SJCRH30 (cell line): ENCODE data around the gene ACAN. TPM values are rescaled to one million over a fixed set of nuclear protein-coding genes. Genes with fewer than 3 reads are reported as not detected.

Source experiments
- DNase-seq, 2 experiments: peaks; one replicate each; pipeline ENCODE4 v3.0.0-alpha.2; 2015 to 2020
- H3K27ac ChIP-seq: fragments of 250-450 bp; sonication (Bioruptor Pico); 2 replicates; pipeline ENCODE4 v1.5.1; 2020; ENCODE audit warnings: mild to moderate bottlenecking, moderate library complexity
- H3K27me3 ChIP-seq: fragments of 250-450 bp; sonication (Bioruptor Pico); 2 replicates; pipeline ENCODE4 v1.5.1; 2020; ENCODE audit warnings: mild to moderate bottlenecking, moderate library complexity
- H3K36me3 ChIP-seq: fragments of 250-450 bp; sonication (Bioruptor Pico); 2 replicates; pipeline ENCODE4 v1.5.1; 2020; ENCODE audit warnings: mild to moderate bottlenecking, moderate library complexity
- H3K4me1 ChIP-seq: fragments of 250-450 bp; sonication (Bioruptor Pico); 2 replicates; pipeline ENCODE4 v1.5.1; 2020; ENCODE audit warnings: mild to moderate bottlenecking, moderate library complexity
- H3K4me3 ChIP-seq: fragments of 250-450 bp; sonication (Bioruptor Pico); 2 replicates; pipeline ENCODE4 v1.5.1; 2020; ENCODE audit warnings: mild to moderate bottlenecking, moderate library complexity
- H3K9me3 ChIP-seq: fragments of 250-450 bp; sonication (Bioruptor Pico); replicated peaks from 2 replicates; pipeline ENCODE4 v1.5.1; 2020; ENCODE audit warnings: mild to moderate bottlenecking, moderate library complexity
- total RNA-seq: library from RNA; depleted of rRNA; stranded (reverse); fragments of >200 nt; shearing (Covaris generic); gene quantifications from 2 replicates; pipeline ENCODE4 v1.2.3, GENCODE V29; 2014

Gene ACAN
- total RNA-seq, 1 experiment from 2014 or later, result not detected

DNA sequence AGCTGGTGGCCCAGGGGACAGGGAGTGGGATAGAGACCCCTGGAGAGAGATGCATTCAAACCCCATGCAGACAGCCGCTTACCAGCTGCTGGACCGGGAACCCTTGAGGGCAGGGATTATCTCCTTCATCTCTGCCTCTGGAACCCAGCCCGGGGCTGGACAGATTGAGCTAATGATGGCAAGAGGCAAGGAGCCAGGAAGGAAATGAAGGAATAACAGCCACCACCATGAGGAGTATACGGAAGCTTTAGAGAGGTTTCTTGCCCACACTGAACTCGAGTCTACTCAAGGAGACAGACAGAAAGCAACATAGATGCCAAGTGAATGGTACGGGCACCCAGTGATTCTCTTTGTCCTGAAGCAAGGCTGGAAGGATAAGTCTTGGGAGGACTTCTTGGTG is 68.9 kb downstream of the ACAN start:
- DNase-seq, result no peak
- Histone ChIP-seq H3K4me1 (no peaks in the 10 kb centered on the region), H3K4me3 (no peak overlapping the region), H3K27ac (no peak overlapping the region), H3K27me3 (no peaks in the 10 kb centered on the region; the same call in 1 of the 2 replicates), H3K36me3 (no peaks in the 10 kb centered on the region), H3K9me3 (no peaks in the 10 kb centered on the region)

DNA sequence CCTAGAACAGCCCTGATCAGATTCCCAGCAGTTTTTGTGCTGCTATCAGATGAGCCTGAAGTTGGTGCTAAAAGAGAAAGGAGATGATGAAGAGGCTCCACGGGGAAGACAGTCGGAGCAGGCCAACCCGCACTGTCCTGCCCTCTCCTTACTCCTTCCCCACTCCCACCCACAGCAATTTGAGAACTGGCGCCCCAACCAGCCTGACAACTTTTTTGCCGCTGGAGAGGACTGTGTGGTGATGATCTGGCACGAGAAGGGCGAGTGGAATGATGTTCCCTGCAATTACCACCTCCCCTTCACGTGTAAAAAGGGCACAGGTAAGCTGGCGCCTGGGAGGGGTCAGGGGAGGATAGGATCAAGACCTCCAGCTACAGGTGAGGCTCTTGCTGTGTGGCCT is 69.5 kb downstream of the ACAN start:
- Histone ChIP-seq H3K27me3 (no peaks in the 10 kb centered on the region; the same call in 1 of the 2 replicates), H3K27ac (no peak overlapping the region), H3K36me3 (no peaks in the 10 kb centered on the region), H3K4me1 (no peaks in the 10 kb centered on the region), H3K9me3 (no peaks in the 10 kb centered on the region), H3K4me3 (no peak overlapping the region)
- no peak for DNase-seq

DNA sequence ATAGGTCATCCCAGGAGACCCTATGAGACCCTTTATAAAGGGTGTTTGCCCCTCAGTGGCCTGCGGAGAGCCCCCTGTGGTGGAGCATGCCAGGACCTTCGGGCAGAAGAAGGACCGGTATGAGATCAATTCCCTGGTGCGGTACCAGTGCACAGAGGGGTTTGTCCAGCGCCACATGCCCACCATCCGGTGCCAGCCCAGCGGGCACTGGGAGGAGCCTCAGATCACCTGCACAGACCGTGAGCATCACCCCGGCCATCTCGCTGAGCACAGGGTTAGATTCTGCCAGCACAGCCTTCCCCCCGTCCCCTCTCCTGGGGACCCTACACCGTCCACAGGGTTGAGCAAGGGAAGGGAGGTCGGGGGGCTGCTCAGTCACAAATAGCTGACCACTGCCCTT is 70.5 kb downstream of the ACAN start:
- H3K27ac ChIP-seq, result no peak overlapping the region
- H3K36me3 ChIP-seq, result no peaks in the 10 kb centered on the region
- no peaks in the 10 kb centered on the region for H3K4me1 ChIP-seq
- no peaks in the 10 kb centered on the region for H3K9me3 ChIP-seq
- H3K4me3 ChIP-seq, result no peak overlapping the region
- DNase-seq, result no peak
- H3K27me3 ChIP-seq, result no peaks in the 10 kb centered on the region; the same call in 1 of the 2 replicates

DNA sequence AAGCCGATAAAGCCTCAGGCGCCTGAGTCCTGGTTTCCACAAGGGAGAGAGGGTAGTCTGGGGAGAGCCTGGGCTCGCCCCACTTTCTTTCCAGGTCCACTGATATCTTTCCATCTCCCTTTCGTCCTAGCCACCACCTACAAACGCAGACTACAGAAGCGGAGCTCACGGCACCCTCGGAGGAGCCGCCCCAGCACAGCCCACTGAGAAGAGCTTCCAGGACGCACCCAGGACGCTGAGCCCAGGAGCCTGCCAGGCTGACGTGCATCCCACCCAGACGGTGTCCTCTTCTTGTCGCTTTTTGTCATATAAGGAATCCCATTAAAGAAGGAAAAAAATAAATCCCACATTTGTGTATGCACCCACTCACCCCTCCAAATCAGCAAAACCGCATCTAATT is 71.0 kb downstream of the ACAN start:
- Histone ChIP-seq H3K27ac (no peak overlapping the region), H3K36me3 (no peaks in the 10 kb centered on the region), H3K4me3 (no peak overlapping the region), H3K4me1 (no peaks in the 10 kb centered on the region), H3K9me3 (no peaks in the 10 kb centered on the region), H3K27me3 (peaks cover 4% of the 10 kb centered on the region; the same call in 1 of the 2 replicates)
- no peak for DNase-seq

DNA sequence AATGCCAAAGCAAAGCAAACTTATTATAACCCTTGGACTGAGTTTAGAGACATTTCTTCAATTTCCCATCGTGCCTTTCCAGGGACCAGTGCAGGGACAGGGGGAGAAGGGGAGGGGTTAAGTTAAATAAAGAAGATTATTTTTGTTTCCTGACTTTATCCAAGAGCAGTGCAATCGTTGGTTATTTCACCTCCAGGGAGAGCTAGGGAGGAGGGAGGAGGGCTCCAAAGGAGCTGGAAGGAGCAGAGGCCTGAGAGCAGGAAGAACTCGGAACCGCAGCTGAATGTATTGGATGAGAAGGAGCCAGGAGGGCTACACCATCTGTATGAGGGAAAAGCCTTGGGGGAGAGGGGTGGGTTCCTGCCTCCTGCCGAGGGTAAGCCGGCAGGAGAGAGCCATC is 71.4 kb downstream of the ACAN start:
- H3K4me3 ChIP-seq, result no peak overlapping the region
- no peak overlapping the region for H3K27ac ChIP-seq
- no peaks in the 10 kb centered on the region for H3K36me3 ChIP-seq
- no peak for DNase-seq
- no peaks in the 10 kb centered on the region for H3K4me1 ChIP-seq
- no peaks in the 10 kb centered on the region for H3K9me3 ChIP-seq
- peaks cover 5% of the 10 kb centered on the region; the same call in 1 of the 2 replicates for H3K27me3 ChIP-seq

DNA sequence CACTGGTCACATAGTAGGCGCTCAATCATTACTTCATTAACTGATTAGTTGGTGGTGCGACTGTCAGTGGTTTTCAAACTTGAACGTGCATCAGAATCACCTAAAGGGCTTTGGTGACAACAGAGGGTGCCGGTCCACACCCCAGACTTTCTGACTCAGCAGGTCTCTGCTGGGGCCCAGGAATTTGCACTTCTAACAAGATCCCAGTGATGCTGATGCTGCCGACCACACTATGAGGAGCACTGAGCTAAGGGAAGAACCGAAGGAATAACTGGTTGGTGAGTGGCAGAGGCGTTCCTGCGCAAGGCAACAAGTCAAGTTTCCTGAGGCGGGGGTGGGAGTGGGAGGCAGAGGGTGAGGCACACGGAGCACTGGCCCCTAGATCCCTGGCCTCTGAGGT is 73.3 kb downstream of the ACAN start:
- H3K9me3 ChIP-seq, result no peaks in the 10 kb centered on the region
- H3K4me1 ChIP-seq, result no peaks in the 10 kb centered on the region
- no peak overlapping the region for H3K4me3 ChIP-seq
- H3K36me3 ChIP-seq, result no peaks in the 10 kb centered on the region
- H3K27me3 ChIP-seq, result peaks cover 5% of the 10 kb centered on the region; the same call in 1 of the 2 replicates
- no peak overlapping the region for H3K27ac ChIP-seq
- DNase-seq, result no peak

DNA sequence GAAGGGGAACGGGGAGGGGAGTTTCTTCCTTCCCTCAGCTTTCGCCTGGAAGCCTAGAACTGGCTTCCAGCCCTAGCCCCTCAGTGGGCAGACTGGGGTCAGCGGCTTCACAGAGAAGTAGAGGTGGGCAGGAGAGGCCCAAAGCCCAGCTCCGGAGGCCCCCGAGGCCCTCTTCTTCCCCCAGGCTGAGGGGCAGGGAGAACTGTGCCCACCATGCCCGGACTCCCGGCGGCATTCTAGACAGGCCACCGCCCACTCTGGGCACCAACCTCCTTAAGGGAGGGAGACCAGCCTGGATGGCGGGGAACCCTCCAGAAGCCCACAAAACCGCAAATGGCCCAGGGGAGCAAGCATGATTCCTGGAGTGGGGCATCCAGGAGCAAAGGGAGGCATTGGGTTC is 74.2 kb downstream of the ACAN start:
- H3K4me1 ChIP-seq, result no peaks in the 10 kb centered on the region
- H3K27me3 ChIP-seq, result peaks cover 5% of the 10 kb centered on the region; the same call in 1 of the 2 replicates
- DNase-seq, result no peak

DNA sequence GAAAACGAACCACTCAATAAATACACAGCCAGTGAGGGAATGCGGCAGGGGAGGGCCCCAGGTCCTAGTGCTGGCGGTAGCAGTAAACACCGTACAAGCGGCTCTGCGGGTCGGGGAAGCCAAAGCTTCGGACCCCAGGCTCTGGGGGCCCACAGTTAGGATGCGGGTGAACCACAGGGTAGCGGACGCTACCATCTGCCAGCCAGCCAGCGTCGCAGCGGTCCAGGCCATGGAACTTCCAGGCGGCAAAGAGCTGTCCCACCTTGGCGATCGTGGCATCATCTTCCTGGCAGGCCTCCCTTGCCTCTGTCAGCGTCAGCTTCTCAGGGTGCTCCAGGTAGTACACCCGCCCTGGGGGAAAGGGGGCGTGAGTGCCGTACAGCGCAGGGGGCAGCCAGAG is 74.7 kb downstream of the ACAN start:
- no peak overlapping the region for H3K27ac ChIP-seq
- no peak overlapping the region for H3K4me3 ChIP-seq
- no peaks in the 10 kb centered on the region for H3K4me1 ChIP-seq
- peaks cover 5% of the 10 kb centered on the region; the same call in 1 of the 2 replicates for H3K27me3 ChIP-seq
- no peaks in the 10 kb centered on the region for H3K36me3 ChIP-seq
- H3K9me3 ChIP-seq, result no peaks in the 10 kb centered on the region
- no peak for DNase-seq

More for the DNA sequence above, 74.2 kb downstream of the ACAN start:
- H3K36me3 ChIP-seq, result no peaks in the 10 kb centered on the region
- no peak overlapping the region for H3K27ac ChIP-seq
- no peaks in the 10 kb centered on the region for H3K9me3 ChIP-seq
- H3K4me3 ChIP-seq, result no peak overlapping the region

DNA sequence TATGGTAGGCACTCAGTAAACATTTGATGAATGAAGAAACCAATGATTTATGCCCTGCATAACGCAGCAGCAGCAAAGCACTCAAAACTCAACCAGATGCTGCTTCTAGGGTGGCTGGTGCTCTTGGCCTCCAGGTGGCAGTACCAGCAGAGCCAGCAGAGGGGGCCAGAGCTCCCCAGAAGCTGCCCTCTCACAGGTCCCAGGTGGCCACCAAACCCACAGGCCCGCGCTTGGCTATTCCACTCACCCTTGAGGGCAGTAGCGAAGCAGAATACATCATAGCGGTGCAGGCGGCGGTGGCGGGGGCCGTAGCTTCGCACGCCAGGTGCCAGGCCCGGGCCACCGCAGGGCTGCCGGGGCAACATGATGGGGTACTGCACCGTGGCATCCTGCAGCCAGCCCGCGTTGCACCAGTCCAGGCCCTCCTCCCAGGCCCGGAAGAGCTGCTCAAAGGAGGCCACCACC is 75.5 kb downstream of the ACAN start:
- no peaks in the 10 kb centered on the region for H3K9me3 ChIP-seq
- peaks cover 5% of the 10 kb centered on the region; the same call in 1 of the 2 replicates for H3K27me3 ChIP-seq
- H3K27ac ChIP-seq, result no peak overlapping the region
- no peaks in the 10 kb centered on the region for H3K36me3 ChIP-seq
- H3K4me1 ChIP-seq, result no peaks in the 10 kb centered on the region
- DNase-seq, result peak; percentile 75 to 78
- no peak overlapping the region for H3K4me3 ChIP-seq

DNA sequence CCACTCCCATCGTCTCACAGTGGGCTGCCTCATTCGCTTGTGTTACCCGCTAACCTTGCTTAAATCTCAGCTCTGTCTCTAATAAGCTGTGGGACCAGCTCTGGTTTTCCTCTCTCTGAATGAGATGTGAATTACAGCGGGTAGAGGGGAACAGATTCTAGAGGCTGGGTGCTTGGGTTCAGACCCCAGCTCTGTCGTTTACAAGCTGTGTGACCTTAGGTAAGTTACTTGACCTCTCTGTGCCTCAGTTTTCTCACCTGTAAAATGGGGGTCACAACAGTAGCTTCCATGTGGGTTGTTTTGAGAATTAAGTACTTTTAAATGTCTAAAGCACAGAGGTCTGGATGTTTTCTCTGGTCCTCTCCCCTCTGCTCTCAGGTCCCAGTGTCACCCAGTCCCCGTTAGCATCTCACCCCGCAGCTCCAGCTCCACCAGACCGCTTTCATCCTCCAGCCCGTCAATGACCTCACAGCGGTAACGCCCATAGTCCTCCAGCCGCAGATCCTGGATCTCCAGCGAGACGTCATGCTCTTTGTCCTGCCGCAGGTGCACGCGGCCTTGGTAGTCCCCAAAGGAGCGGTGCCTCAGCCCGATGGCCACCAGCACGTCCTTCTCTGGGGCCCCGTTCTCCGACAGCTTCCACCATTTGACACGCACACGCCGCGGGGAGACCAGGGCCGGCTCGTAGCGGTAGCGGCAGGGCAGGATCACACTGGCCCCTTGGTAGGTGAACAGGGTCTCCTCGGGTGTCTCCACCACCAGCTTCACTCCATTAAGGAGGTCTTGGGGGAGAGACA is 77.9 kb downstream of the ACAN start:
- no peak for DNase-seq
- no peaks in the 10 kb centered on the region for H3K36me3 ChIP-seq
- H3K4me1 ChIP-seq, result no peaks in the 10 kb centered on the region
- H3K9me3 ChIP-seq, result no peaks in the 10 kb centered on the region
- peaks cover 5% of the 10 kb centered on the region; the same call in 1 of the 2 replicates for H3K27me3 ChIP-seq
- H3K4me3 ChIP-seq, result no peak overlapping the region
- H3K27ac ChIP-seq, result no peak overlapping the region

DNA sequence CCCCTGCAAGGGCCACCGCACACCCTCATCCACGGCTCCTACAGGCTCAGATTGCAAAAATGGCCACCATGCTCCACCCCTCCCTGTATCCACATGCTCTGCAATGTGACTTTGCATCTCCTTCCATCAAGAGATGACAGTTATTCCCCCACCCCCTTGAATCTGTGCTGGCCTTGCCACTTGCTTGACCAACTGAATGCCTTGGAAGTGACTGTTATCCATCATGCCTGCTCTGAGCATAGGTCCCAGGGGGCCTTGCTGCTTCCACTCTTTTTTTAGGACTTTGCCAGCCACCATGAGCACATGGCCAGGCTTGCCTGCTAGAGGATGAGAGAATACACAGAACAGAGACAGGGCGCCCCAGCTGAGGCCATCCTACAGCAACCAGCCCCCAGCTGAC is 78.5 kb downstream of the ACAN start:
- peaks cover 5% of the 10 kb centered on the region; the same call in 1 of the 2 replicates for H3K27me3 ChIP-seq
- H3K36me3 ChIP-seq, result no peaks in the 10 kb centered on the region
- H3K9me3 ChIP-seq, result no peaks in the 10 kb centered on the region
- no peak overlapping the region for H3K4me3 ChIP-seq
- no peak for DNase-seq
- H3K27ac ChIP-seq, result no peak overlapping the region
- no peaks in the 10 kb centered on the region for H3K4me1 ChIP-seq

DNA sequence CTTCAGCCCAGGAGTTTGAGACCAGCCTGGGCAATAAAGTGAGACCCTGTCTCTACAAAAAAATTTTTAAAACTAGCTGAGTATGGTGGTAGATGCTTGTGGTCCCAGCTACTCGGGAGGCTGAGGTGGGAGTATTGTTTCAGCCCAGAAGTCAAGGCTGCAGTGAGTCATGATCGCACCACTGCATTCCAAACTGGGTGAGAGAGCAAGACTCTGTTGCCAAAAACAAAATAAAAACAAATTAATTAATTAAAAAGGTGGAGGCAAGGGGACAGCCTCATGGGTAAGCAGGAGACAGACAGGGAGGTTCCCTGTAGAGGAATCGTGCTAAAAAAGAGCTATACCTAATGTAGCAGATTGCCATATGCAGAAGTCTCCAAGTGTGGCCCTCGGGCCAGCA is 79.5 kb downstream of the ACAN start:
- DNase-seq, result no peak
- Histone ChIP-seq H3K27ac (no peak overlapping the region), H3K4me1 (no peaks in the 10 kb centered on the region), H3K36me3 (no peaks in the 10 kb centered on the region), H3K27me3 (peaks cover 5% of the 10 kb centered on the region; the same call in 1 of the 2 replicates), H3K9me3 (no peaks in the 10 kb centered on the region), H3K4me3 (no peak overlapping the region)

DNA sequence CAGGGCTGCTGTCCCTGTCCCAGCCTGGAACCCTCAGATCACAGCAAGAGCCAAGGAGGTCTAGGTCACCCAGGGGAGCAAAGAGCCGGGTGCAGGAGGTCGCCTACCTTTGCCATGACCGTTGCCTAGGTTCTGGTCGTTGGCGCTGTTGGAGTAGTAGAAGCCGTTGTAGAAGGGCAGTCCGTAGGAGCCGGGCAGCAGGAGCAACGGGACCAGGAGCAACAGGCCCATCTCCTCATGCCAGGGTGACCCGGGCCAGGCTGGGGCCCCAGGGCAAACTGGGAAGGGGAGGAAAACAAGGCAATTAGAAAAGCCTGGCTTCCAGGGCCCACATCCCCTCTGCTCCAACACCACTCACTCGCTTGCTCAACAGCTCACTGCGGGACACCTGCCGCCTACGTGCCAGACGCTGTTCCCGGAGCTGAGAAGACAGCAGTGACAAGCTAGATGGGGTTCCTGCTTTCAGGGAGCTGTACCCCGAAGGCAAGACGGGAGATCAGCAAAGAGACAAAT is 83.9 kb downstream of the ACAN start:
- no peaks in the 10 kb centered on the region for H3K27me3 ChIP-seq
- no peak overlapping the region for H3K27ac ChIP-seq
- no peaks in the 10 kb centered on the region for H3K9me3 ChIP-seq
- no peaks in the 10 kb centered on the region for H3K36me3 ChIP-seq
- H3K4me3 ChIP-seq, result no peak overlapping the region
- no peaks in the 10 kb centered on the region for H3K4me1 ChIP-seq
- no peak for DNase-seq

DNA sequence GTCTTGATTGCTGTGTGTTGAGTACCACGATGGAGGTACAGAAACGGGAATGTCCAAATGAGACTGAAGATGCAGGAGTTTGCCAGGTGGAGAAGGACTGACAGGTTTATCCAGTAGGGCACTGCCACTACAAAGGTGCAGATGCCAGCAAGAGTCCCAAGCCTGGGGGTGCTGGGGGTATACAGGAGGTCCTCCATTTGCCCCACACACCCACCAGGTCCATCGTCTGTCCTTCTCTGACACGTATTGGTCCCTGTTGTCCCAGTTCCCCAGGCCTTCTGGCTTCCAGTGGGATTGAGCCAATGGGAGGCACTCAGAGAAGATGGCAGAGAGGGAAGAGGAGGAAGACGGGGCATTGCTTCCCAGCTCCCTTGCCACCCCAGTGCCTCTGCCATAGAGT is 85.5 kb downstream of the ACAN start:
- no peak overlapping the region for H3K4me3 ChIP-seq
- no peaks in the 10 kb centered on the region for H3K9me3 ChIP-seq
- H3K4me1 ChIP-seq, result no peaks in the 10 kb centered on the region
- H3K27ac ChIP-seq, result no peak overlapping the region
- H3K27me3 ChIP-seq, result no peaks in the 10 kb centered on the region
- H3K36me3 ChIP-seq, result no peaks in the 10 kb centered on the region
- DNase-seq, result no peak

DNA sequence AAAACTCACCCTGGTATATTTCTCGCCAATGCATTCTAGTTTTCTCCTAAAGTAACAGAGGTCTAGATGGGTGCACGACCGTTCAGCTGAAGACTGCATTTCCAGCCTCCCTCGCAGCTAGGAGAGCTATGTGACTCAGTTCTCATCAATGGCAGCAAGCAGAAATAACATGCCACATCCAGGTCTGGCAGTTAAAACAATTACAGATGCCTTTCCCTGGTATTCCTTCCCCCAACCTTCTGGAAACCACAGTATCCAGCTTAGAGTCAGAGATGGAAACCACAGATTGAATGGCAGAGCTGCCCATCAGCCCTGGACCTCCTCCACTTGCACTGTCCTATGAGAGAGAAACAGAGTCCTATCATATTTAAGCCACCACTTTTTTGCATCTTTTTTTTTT is 87.3 kb downstream of the ACAN start:
- H3K4me3 ChIP-seq, result no peak overlapping the region
- H3K4me1 ChIP-seq, result no peaks in the 10 kb centered on the region
- no peaks in the 10 kb centered on the region for H3K9me3 ChIP-seq
- peaks cover 8% of the 10 kb centered on the region; the same call in 1 of the 2 replicates for H3K27me3 ChIP-seq
- H3K27ac ChIP-seq, result no peak overlapping the region
- DNase-seq, result no peak
- no peaks in the 10 kb centered on the region for H3K36me3 ChIP-seq
